HCT116 (cell line): ENCODE measurements around the gene EEF1B2. TPM values are rescaled to one million over a fixed set of nuclear protein-coding genes. Genes with fewer than 3 reads are reported as not detected.

Source experiments
- ATAC-seq: fragments of 200-7000 bp; cut with Tn5 transposase; 2 replicates; pipeline ENCODE4 v1.9.1; 2020; ENCODE audit warnings: mild to moderate bottlenecking, moderate library complexity
- BruUV-seq: library from RNA; stranded (reverse); fragments of 400-500 nt; replicated peaks from 2 replicates; lab custom pipeline; 2021; lab: Mats Ljungman, UMichigan
- CTCF ChIA-PET: fragments of 300-600 bp; sonication (Branson Sonifier 250); formaldehyde crosslinking; loops from one replicate; lab custom pipeline; 2021; ENCODE audit warnings: antibody characterized with exemption; lab: Charles Lee
- POLR2A ChIA-PET: fragments of 300-600, 350-600 bp; sonication (Branson Sonifier 250); formaldehyde crosslinking; loops from one replicate; lab custom pipeline; 2021; ENCODE audit warnings: antibody characterized with exemption; lab: Charles Lee
- RAD21 ChIA-PET, 2 experiments: fragments of 300-600 bp; sonication (Branson Sonifier 250); formaldehyde crosslinking; loops; one replicate each; lab custom pipeline; 2023; ENCODE audit warnings: low total read pairs in 2 of 2; ENCODE audit not compliant: uncharacterized antibody in 2 of 2, unreplicated experiment in 2 of 2, low non-redundant PET in 1 of 2; lab: Charles Lee
- DNase-seq: peaks from one replicate; pipeline ENCODE4 v3.0.0-alpha.2; 2010; ENCODE audit warnings: low read depth, low spot score
- H2AFZ ChIP-seq: fragments of 200-600 bp; shearing (Covaris generic), sonication (generic); 2 replicates; pipeline ENCODE4 v1.6.1; 2017; ENCODE audit warnings: low read depth, mixed run types, mixed read lengths, antibody characterized with exemption, low read length; ENCODE audit not compliant: poor library complexity, severe bottlenecking
- H3K27ac ChIP-seq: 2 replicates; pipeline ENCODE4 v1.5.1; 2012; ENCODE audit warnings: low read depth, low read length
- H3K27me3 ChIP-seq: fragments of 200-600 bp; sonication (generic); 2 replicates; pipeline ENCODE4 v1.6.1; 2016; ENCODE audit warnings: mixed run types, low read length, mixed read lengths; ENCODE audit not compliant: insufficient read depth
- H3K36me3 ChIP-seq, 2 experiments: fragments of 200-500 bp in 1 of 2; fragments of 200-600 bp in 1 of 2; sonication (Bioruptor generic) in 1 of 2; sonication (generic) in 1 of 2; 2 replicates each; pipeline versions ENCODE4 v1.5.1 to v1.6.1; 2014 to 2016; ENCODE audit warnings: low read length in 2 of 2, inconsistent platforms in 1 of 2, mixed read lengths in 1 of 2, mixed run types in 1 of 2; ENCODE audit not compliant: insufficient read depth in 2 of 2, control insufficient read depth in 1 of 2
- H3K4me1 ChIP-seq, 2 experiments: fragments of 200-600 bp in 1 of 2; sonication (generic) in 1 of 2; 2 replicates each; pipeline versions ENCODE4 v1.5.1 to v1.6.1; 2012 to 2017; ENCODE audit warnings: low read length in 2 of 2, inconsistent platforms in 1 of 2, mild to moderate bottlenecking in 1 of 2, mixed read lengths in 1 of 2, mixed run types in 1 of 2, moderate library complexity in 1 of 2; ENCODE audit not compliant: insufficient read depth in 2 of 2, control insufficient read depth in 1 of 2
- H3K4me2 ChIP-seq: fragments of 200-600 bp; sonication (generic); 2 replicates; pipeline ENCODE4 v1.6.1; 2017; ENCODE audit warnings: mixed run types, low read length, mixed read lengths
- H3K4me3 ChIP-seq, 2 experiments: fragments of 200-600 bp in 1 of 2; sonication (generic) in 1 of 2; replicated peaks in 1 of 2; 2 replicates each; pipeline ENCODE4 v1.5.1; 2011 to 2016; ENCODE audit warnings: low read length in 2 of 2, control low read depth in 1 of 2, low read depth in 1 of 2, mild to moderate bottlenecking in 1 of 2, mixed read lengths in 1 of 2, mixed run types in 1 of 2
- H3K79me2 ChIP-seq: fragments of 200-600 bp; sonication (generic); 2 replicates; pipeline ENCODE4 v1.6.1; 2017; ENCODE audit warnings: mild to moderate bottlenecking, mixed run types, low read length, moderate library complexity, mixed read lengths; ENCODE audit not compliant: insufficient read depth
- H3K9ac ChIP-seq: fragments of 200-600 bp; sonication (generic); 2 replicates; pipeline ENCODE4 v1.6.1; 2016; ENCODE audit warnings: low read length, mixed read lengths
- H3K9me2 ChIP-seq: fragments of 200-600 bp; sonication (generic), shearing (Covaris generic); 2 replicates; pipeline ENCODE4 v1.6.1; 2017; ENCODE audit warnings: mixed run types, mild to moderate bottlenecking, moderate library complexity; ENCODE audit not compliant: insufficient read depth
- H3K9me3 ChIP-seq, 2 experiments: fragments of 200-500 bp in 1 of 2; fragments of 200-600 bp in 1 of 2; sonication (Bioruptor generic) in 1 of 2; sonication (generic) in 1 of 2; 2 replicates each; pipeline ENCODE4 v1.6.1; 2014 to 2017; ENCODE audit warnings: low read length in 2 of 2, mixed read lengths in 2 of 2, inconsistent platforms in 1 of 2, low read depth in 1 of 2, mild to moderate bottlenecking in 1 of 2, mixed run types in 1 of 2, moderate library complexity in 1 of 2; ENCODE audit not compliant: control insufficient read depth in 1 of 2, insufficient read depth in 1 of 2
- H4K20me1 ChIP-seq: fragments of 200-600 bp; sonication (generic), shearing (Covaris generic); 2 replicates; pipeline ENCODE4 v1.6.1; 2017; ENCODE audit warnings: mixed run types, mild to moderate bottlenecking, moderate library complexity; ENCODE audit not compliant: insufficient read depth
- FOSL1 ChIP-seq: IDR thresholded peaks from 2 replicates; pipeline ENCODE4 v1.6.1; 2012; ENCODE audit warnings: low read depth
- POLR2AphosphoS5 ChIP-seq: IDR thresholded peaks from 2 replicates; pipeline ENCODE4 v1.6.1; 2011; ENCODE audit warnings: mild to moderate bottlenecking, low read depth, low read length, moderate library complexity
- REST ChIP-seq: IDR thresholded peaks from 2 replicates; pipeline ENCODE4 v1.6.1; 2012; ENCODE audit warnings: low read depth
- SIN3A ChIP-seq: IDR thresholded peaks from 2 replicates; pipeline ENCODE4 v1.6.1; 2012; ENCODE audit warnings: low read depth
- SP1 ChIP-seq: IDR thresholded peaks from 2 replicates; pipeline ENCODE4 v1.6.1; 2012; ENCODE audit warnings: low read depth
- TCF7L2 ChIP-seq: IDR thresholded peaks from 2 replicates; pipeline ENCODE4 v1.7.0; 2011; ENCODE audit warnings: borderline replicate concordance, inconsistent platforms; ENCODE audit not compliant: insufficient read depth, insufficient read length; ENCODE audit errors: extremely low read depth
- ZBTB33 ChIP-seq: IDR thresholded peaks from 2 replicates; pipeline ENCODE4 v1.6.1; 2011; ENCODE audit warnings: mild to moderate bottlenecking, low read length, moderate library complexity; ENCODE audit not compliant: insufficient replicate concordance; ENCODE audit errors: extremely low read depth
- ZNF274 ChIP-seq: fragments of 200-500 bp; sonication (Bioruptor generic); IDR thresholded peaks from 2 replicates; pipeline ENCODE4 v1.6.1; 2014; ENCODE audit warnings: mild to moderate bottlenecking, low read depth, low read length, inconsistent platforms
- intact Hi-C: fragments of 100-400 bp; cut with micrococcal nuclease; formaldehyde crosslinking; loops from 2 replicates; pipeline ENCODE4 v1.10.0; 2022
- total RNA-seq: library from RNA; stranded (reverse); gene quantifications from one replicate; pipeline ENCODE4 v1.2.1, GENCODE V29; 2021; ENCODE audit not compliant: unreplicated experiment

The EEF1B2 gene
- total RNA-seq, 1 experiment from 2014 or later, result 985 TPM

- no peak for TF ChIP-seq ZBTB33
Observed at GRCh38 chr2:206145665-206146064, 14.0 kb upstream of the EEF1B2 start (continued).

- Histone ChIP-seq H3K27me3 (no peaks in the 10 kb centered on the region), H3K4me1 (no peaks in the 10 kb centered on the region), H3K9me2 (no peaks in the 10 kb centered on the region), H2AFZ (no peak overlapping the region), H3K36me3 (peaks cover 26 to 30% of the 10 kb centered on the region in 2 experiments), H3K4me2 (no peak overlapping the region), H4K20me1 (no peaks in the 10 kb centered on the region), H3K27ac (no peak overlapping the region), H3K79me2 (peaks cover 25% of the 10 kb centered on the region), H3K4me3 (no peak overlapping the region), H3K9ac (no peak overlapping the region), H3K9me3 (no peaks in the 10 kb centered on the region)
- TF ChIP-seq ZNF274 (no peak), SIN3A (no peak), SP1 (no peak), REST (no peak), TCF7L2 (no peak), POLR2AphosphoS5 (no peak), FOSL1 (no peak)
- BruUV-seq, result no TSS peak
- ChIA-PET POLR2A (no interaction called here), CTCF (no interaction called here), RAD21 (no interaction called here)
- no peak for DNase-seq
- ATAC-seq, result no peak
- intact Hi-C loops, result no loop called here
Observed at GRCh38 chr2:206149330-206149729, 10.4 kb upstream of the EEF1B2 start.
